GM23248 (cell line): Measurements from ENCODE around the gene TMEM151B.

Experiments
- EZH2 ChIP-seq: fragments of 200-600 bp; sonication (generic); IDR thresholded peaks from 2 replicates; pipeline ENCODE4 v1.6.1; 2018; ENCODE audit warnings: antibody characterized with exemption, mild to moderate bottlenecking; ENCODE audit not compliant: insufficient read depth, poor library complexity, severe bottlenecking
- EZH2phosphoT487 ChIP-seq: fragments of 200-600 bp; sonication (generic); IDR thresholded peaks from 2 replicates; pipeline ENCODE4 v1.6.1; 2018; ENCODE audit warnings: antibody characterized with exemption, moderate library complexity, mild to moderate bottlenecking, low read depth; ENCODE audit not compliant: insufficient read depth

DNA sequence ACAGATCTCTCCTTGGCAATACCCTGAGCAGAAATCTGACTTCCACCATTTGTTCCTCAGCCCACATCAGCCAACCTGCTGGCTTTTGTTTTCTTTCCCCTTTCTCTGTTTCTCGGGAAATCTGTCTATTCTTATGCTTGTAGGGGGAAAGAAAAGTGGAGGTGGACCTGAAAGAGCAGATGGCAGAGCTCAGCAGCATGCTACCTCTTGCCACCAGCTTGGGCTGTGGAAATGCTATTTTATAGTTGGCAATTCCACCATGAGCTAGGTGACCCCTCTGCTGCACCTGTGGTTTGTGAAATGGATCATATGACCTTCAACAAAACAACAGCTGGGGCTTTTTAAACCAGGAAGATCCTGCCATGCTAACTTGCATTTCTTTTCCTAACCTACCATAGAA, 65.4 kb downstream of the TMEM151B start:
- TF ChIP-seq EZH2 = no peak
- no peak for TF ChIP-seq EZH2phosphoT487
